SK-N-SH (cell line): Measurements from ENCODE around the gene LYRM2.

ENCODE experiments used
- ELF1 ChIP-seq: IDR thresholded peaks from 2 replicates; pipeline ENCODE4 v1.4.0; 2012
- FOXM1 ChIP-seq: IDR thresholded peaks from 2 replicates; pipeline ENCODE4 v1.4.0; 2012; ENCODE audit warnings: low read depth, mild to moderate bottlenecking
- JUND ChIP-seq: IDR thresholded peaks from 2 replicates; pipeline ENCODE4 v1.4.0; 2012
- RAD21 ChIP-seq: IDR thresholded peaks from 2 replicates; pipeline ENCODE4 v1.6.1; 2012; ENCODE audit warnings: mild to moderate bottlenecking, low read length
- TF ChIP-seq, protein P1 (sequence below): fragments of 200-600 bp; sonication (generic); IDR thresholded peaks from 2 replicates; pipeline ENCODE4 v1.6.1; 2017; ENCODE audit warnings: antibody characterized with exemption, mild to moderate bottlenecking, moderate library complexity

DNA sequence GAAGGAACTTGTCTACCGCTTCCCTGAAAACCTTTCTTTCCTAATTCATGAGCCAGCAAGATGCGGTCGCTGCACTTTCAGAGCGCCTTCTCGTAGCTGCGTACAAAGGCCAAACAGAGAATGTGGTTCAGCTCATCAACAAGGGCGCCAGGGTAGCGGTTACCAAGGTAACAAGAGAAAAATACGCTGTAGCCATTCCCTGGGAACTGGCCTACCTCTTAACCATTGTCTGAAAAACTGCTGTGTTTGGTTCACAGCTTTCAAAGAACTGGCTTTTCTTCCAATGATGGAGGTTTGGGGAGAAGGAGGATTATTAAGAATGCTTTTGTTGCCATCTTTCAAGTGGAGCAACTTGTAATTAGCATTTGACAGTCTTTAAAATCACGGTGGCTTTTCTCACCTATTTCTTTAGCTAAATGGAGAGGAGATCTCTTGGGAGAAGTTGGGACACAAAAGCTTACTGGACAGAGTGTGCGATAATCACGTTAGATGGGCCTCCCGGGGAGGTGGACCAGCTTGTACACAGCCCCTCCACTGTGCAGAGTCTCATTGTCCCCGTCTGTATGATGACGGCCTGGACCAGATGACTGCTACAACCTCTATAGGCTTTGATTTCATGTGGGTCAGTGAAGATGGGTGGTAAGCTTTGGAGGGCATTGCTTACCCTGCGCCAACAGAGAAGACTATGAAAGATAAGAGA is 71.5 kb downstream of the LYRM2 start:
- TF ChIP-seq ELF1 (no peak), JUND (no peak), FOXM1 (no peak), RAD21 (no peak)
- TF ChIP-seq, protein P1, sequence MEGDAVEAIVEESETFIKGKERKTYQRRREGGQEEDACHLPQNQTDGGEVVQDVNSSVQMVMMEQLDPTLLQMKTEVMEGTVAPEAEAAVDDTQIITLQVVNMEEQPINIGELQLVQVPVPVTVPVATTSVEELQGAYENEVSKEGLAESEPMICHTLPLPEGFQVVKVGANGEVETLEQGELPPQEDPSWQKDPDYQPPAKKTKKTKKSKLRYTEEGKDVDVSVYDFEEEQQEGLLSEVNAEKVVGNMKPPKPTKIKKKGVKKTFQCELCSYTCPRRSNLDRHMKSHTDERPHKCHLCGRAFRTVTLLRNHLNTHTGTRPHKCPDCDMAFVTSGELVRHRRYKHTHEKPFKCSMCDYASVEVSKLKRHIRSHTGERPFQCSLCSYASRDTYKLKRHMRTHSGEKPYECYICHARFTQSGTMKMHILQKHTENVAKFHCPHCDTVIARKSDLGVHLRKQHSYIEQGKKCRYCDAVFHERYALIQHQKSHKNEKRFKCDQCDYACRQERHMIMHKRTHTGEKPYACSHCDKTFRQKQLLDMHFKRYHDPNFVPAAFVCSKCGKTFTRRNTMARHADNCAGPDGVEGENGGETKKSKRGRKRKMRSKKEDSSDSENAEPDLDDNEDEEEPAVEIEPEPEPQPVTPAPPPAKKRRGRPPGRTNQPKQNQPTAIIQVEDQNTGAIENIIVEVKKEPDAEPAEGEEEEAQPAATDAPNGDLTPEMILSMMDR = no peak
